Nucleus accumbens (tissue), 56 donors: ENCODE results near the gene DIP2C.

ENCODE experiments used
- DNase-seq, 56 donors: peaks; one replicate each; lab custom pipeline; 2025; lab: John Stamatoyannopoulos, UW

DIP2C gene

DNA sequence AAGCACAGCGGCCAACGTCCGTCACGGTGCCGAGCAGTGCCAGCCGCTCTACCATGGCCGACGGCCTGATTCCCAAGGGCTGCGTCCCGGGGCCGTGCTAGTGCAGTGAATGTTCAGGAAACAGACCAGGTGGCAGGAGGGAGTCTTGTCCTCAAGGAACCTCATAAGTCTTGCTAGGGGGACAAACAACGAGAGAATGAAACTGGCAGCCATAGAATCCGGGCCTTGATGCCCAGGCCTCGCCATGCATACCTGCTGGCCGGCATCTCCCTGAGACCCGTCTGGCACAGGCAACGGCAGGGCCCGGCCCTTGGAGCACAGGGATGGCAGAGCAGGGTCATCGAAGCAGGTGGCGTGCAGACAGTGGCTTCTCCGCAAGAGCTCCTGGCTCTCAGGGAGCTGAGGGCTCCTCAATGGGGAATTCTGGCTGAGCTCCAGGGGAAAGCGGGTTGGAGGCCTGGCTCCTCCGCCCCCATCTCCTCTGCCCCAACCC, 58.8 kb downstream of the DIP2C start:
- DNase-seq, result peak in 6 of 56 donors; percentile 29 to 51 (median 42)

DNA sequence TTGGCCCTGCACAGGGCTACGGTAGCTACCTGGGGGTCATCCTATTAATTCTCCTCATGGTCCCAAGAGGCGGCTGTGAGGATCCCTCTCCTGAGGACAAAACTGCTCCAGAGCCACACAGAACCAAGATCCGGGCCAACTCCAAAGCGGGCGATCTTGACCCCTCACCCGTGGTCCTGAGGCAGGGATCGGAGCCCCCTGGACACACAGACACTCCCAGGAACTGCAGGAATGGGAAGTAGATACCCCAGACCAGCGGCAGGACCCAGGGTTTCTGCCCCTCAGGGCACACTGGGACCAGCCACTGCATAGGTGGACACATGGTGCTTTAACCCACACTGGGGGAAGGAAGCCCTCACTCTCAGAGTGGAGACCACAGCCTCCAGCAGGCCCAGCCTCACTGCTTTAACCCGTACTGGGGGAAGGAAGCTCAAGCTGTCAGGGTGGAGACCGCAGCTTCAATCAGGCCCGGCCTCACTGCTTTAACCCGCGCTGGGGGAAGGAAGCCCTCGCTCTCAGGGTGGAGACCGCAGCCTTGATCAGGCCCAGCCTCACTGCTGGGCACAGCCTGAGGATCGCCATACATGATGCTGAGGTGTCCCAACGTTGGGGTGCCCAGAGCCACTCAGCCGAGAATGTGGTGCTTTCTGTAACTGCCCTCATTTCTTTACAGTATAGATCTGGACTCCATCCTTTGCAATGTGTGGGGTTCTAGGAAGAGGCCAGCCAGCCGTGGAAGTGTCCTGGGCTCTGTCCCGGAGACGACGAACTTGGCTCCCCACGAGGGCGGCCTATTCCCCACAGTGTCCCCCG, 60.1 kb downstream of the DIP2C start:
- DNase-seq, result no peak

DNA sequence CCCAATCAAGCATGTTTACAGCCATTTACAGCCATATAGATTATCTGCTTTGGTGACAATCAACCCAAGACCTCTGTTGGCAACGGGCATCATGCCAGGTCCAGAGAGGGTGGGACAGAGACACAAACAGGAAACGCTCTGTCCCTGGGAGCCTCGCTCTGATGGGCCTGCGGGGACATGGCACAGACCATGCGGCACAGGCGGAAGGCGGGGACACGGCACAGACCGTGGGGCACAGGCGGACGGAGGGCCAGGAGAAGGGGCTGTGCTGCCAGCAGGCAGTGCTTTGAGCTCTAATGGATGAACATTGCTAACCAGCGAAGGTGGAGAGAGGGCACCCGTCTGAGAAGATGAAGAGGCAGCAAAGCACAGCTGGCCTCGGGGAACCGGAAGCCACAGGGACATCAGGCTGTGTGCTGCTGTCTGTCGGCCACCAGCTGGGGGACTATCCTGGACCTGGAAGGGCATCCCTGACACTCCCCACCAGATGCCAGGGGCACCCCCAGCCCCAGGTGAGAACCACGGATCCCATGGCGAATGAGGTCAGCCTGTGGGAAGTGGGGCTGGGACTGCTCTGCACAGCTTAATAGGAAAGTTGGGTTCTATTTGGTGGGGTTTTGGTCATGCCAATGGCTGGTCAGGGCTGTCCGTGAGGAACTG, 61.0 kb downstream of the DIP2C start:
- DNase-seq, result peak in 49 of 56 donors; percentile 39 to 88 (median 75)

DNA sequence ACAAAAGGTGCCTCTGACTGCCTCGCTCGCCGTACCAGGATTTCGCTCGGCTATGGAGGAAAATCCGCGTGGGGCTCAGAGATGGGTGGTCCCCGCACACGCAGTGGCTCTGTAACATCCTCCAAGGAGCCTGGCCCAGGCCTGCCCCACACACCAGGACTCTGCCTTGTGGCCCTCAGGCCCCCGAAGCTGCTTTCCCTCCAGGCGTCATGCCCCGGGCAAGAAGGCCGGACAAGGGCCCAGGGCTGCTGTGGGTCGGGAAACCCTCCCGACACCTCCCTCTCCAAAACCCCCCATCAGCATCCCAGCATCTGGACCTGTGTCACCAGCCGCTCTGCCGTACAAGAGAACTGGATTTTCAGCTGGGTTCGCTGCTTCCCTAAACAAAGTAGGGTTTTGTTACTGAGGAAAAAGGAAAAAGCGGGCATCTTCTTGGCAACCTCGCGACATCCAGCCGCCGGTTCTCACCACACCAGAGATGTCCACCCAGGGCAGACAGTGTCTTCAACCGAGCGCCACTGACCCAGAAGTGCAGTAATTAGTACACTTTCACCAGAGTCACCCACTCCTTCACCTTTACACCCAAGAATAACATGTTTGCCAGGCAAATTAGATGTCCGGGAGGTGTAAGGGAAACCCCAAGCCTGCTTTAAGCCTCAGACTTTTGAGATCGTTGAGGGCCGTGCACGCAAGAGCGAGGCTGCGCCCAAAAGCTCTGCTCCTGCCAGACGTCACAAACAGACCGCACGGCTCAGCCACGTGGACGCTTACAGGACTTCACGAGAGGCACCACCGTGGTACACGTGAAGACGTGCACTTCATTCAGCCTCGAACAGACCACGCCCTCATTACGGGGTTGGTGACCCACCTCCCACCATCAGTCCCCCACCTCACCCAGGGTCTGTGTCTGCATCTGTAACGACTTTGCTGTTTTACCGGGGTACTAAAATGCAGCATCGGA, 62.2 kb downstream of the DIP2C start:
- peak in 18 of 56 donors; percentile 30 to 69 (median 50) for DNase-seq

DNA sequence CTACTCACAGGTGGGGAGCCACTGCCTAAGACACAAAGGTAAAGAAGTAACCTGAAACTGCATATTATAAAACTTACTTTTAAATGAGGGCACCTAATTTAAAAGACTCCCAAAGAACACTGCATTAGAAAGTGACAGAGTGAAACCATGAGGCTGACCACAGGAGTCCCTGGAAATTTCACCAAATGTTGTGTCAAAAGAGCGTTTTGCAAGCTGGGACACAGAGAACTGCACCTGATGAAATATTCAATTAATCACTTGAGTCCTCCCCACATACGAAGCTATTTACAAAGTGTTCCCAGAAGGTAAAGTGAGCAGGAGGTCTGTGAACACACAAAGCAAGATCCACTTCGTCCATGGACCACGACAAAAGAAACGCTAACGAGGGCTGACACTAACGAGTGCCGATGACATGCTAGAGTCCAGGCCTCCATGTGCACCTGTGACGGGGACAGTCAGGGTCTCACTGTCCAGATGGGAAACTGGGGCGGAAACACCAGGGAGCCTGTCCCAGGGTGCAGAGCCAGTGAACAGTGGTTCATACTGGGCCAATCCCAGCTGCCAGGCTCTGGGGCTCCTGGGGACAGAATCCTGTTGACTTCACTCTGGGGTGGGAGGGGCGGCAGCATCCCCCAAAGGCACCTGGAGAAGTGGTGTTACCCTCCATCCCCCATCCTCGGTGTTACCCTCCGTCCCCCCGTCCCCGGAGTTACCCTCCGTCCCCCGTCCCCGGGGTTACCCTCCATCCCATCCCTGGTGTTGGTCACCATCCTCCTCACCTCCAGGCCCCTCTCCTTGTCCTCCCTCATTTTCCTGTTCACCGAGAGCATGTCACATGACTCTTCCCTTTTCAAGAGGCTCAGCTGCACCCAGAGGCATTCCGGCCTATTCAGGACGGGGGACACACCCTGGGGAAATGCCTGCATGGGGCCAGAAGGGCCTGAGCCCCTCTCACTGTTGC, 63.4 kb downstream of the DIP2C start:
- peak in 2 of 56 donors; percentile 39 to 54 for DNase-seq

DNA sequence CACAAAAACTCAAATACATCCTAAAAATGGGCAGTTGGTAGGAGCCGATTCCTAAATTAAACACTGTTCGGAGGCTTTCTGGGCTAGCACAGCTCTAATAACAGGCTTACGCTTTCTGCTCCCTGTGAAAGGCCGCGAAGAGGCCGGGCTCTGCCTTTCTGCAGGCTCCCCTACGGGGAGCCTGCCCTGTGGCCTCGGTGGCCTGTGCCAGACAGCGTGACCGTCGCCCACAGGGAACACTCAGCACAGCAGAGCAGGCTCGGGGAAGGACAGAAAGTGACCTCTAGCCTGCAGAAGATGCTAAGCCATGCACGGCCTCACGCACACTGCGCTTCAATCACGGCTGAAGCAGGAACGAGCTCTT, 64.2 kb downstream of the DIP2C start:
- peak in 35 of 56 donors; percentile 40 to 89 (median 80) for DNase-seq

DNA sequence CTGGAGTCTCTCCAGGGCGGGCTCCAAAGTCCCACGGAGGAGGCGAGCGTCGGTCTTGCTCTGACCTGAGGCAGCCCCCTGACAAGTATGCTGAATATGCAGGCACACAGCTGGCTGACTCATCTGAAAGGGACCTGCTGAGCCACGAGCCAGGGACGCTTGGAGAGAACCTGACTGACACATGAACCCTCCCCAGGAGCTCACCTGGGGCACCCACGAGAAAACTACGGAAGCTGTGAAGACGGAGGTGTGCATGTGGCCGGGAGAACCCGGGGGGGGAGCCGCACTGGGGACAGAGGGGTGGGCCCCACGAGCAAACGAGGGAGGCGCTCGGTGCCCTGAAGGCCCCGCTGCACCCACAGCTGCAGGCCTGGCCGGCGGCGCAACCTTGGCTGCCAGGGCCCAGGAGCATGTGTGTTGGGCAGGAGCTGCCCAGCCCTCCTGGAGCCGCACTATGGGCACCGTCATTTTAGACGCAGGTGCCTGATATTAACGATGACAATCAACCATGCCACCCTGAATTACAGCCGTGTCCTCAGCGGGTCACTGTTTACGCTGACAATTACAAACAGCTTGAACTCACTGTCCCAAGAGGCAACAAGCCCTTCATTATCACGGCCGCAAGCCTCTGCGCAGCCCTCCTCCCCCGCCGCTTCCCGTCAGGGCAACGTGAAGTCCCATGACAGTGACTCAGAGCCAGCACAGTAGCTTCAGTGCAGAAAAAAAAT, 64.7 kb downstream of the DIP2C start:
- peak in 53 of 56 donors; percentile 48 to 93 (median 85) for DNase-seq

DNA sequence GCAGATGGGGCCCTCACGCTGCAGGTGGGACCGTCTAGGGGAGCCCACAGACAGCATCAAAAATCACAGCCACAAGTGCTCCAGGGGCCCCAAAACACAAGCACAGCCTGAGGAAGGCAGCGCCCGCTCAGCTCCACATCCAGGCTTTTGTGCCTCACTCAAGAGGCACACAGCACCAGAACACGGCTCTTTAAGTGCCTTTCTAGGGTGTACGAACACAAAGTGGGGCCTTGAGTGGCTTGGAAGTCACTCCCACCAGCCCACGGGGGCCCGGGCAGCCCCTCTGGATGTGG, 65.2 kb downstream of the DIP2C start:
- peak in 3 of 56 donors; percentile 64 to 69 (median 68) for DNase-seq

DNA sequence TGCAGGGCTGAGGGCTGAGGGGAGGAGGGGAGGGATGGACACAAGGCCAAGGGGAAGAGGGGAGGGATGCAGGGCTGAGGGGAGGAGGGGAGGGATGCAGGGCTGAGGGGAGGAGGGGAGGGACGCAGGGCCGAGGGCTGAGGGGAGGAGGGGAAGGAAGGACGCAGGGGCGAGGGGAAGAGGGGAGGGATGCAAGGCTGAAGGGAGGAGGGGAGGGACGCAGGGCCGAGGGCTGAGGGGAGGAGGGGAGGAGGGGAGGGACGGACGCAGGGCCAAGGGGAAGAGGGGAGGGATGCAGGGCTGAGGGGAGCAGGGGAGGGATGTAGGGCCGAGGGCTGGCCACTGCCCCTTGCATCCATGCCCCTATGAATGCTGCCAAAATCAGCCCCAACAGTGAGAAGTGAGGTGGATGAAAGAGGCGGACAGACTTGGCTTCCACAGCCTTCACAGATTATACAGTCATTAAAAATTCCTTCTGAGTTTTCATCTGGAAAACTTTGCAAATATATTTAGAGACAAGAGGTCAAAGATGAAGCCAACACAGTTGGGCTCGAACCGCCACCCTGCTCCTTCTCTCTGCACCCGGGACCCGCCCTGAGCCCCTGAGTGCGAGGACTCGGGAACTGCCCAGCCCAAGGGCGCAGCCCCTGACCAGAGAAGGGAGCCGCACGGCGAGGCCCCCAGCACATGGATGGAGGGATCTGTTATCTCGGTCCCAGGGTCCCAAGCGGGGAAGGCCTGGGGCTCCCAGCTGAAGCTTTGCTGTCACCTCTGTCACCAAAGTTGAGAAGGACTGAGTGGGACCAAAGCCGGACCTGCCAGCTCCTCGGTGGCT, 65.8 kb downstream of the DIP2C start:
- DNase-seq, result peak in 7 of 56 donors; percentile 48 to 80 (median 67)

DNA sequence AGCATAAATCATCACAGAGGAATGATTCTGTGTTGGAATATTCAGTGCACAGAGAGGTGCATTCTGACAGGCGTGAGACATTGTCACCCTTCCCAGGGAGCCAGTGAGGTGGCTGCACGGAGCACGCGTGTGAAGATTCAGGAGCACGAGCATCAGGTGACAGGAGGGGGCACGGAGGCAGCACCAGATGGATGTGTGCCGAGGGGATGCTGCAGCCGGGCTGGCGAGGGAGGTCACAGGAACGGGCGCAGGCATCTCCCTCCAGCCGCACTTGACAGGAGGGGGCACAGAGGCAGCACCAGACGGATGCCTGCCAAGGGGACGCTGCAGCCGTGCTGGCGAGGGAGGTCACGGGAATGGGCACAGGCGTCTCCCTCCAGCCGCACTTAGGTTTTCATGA, 66.5 kb downstream of the DIP2C start:
- peak in 33 of 56 donors; percentile 25 to 80 (median 55) for DNase-seq

DNA sequence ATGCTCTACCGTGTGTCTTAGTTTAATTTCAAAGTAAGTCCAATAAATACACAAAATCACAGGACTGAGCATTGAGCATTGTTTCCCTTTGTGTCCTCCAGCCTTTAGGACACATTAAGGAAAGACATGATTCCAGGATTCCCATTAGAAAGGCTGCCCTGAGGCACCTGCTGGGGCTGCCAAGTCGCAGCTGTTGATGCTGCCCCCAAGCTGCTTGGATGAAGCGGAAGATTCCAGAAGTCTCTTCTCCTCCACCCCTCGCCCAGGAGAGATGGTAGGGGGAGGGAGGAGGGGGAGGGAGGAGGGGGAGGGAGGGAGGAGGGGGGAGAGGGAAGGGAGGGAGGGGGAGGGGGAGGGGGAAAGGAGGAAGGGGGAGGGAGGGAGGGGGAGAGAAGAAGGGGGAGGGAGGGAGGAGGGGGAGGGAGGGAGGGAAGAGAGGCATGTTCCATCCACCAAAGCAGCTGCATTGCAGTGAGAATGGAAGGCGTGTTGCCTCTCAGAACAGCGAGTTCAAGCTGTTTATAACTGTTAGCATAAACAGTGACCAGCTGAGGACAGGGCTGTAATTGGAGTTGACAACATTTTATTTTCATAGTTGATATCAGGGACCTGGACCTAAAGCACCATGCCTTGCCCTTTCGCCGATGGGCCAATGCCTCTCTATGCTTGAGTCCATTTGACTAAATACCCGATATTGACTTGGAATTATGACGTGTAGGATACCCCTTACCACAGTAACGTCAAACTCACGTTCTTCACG, 67.3 kb downstream of the DIP2C start:
- DNase-seq, result peak in 21 of 56 donors; percentile 28 to 71 (median 46)

DNA sequence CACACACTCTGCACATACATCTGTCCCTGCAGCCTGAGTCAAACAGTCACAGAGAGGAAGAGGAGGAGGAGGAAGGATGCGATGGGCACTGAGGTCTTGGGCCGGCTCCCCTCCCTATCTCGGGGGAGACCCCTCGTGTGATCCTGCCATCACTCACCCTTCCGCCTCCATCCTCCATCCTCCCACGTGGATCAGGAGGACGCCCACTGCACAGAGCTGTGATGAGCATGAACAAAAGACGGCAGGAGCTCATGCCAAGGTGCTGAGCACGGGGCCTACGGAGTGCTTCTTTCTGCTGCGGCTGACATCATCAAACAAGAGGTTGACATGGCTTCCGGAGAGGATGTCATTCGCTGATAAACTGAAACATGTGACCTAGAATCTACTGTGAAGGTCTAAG, 68.0 kb downstream of the DIP2C start:
- peak in 16 of 56 donors; percentile 27 to 63 (median 40) for DNase-seq

DNA sequence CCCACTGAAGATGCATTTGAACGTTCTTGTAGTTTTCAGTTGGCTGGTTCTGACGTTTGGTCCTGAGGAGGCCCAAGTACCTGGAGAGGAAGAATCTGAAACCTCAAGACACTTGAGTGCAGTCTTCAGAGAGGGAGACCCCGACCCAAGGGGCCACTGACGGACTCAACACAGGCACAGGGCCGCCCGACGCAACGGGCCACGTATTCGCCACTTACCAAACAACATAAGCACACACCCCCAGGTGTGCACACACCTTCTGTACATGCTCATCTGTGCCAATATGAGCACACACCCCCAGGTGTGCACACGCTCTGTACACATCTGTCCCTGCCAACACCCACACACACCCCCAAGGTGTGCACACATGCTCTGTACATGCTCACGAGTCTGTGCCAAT, 68.5 kb downstream of the DIP2C start:
- no peak for DNase-seq

DNA sequence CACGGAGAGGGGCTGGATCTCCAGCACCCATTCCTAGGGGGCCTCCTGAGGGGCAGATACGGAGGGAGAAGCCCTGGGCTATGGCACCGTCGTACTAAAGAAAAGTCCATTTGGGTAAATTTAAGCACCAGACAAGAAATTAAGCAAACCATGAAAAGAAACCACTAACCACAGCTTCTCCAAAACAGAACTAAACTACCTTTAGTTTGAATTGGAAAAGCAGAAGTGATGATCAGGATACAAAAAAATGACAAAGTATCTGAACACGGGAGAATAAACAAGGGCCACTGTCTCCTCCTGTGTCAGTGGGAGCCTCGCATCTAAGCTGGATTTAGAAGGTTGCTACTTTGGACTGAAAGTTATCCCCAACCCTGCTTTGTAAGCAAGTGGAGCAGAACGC, 69.1 kb downstream of the DIP2C start:
- DNase-seq, result no peak

DNA sequence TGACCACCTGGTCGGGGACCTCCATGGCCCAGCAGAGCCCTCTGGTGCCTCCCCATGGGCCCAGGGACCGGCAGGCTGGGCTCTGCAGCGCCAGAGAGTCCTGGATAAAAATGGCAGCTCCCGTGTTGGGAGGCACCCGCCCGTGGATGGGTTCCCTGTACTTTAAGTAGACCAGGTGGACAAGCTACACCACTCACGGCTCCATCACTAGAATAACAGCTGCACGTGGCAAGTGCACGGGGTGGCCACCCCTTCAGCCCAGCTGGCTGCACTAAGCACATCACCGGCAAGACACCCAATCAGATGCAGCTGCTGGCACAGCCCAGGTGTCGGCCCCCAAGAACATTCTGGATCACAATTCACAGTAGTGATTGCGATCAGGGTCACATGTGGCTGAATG, 69.8 kb downstream of the DIP2C start:
- DNase-seq, result peak in 7 of 56 donors; percentile 24 to 76 (median 40)

DNA sequence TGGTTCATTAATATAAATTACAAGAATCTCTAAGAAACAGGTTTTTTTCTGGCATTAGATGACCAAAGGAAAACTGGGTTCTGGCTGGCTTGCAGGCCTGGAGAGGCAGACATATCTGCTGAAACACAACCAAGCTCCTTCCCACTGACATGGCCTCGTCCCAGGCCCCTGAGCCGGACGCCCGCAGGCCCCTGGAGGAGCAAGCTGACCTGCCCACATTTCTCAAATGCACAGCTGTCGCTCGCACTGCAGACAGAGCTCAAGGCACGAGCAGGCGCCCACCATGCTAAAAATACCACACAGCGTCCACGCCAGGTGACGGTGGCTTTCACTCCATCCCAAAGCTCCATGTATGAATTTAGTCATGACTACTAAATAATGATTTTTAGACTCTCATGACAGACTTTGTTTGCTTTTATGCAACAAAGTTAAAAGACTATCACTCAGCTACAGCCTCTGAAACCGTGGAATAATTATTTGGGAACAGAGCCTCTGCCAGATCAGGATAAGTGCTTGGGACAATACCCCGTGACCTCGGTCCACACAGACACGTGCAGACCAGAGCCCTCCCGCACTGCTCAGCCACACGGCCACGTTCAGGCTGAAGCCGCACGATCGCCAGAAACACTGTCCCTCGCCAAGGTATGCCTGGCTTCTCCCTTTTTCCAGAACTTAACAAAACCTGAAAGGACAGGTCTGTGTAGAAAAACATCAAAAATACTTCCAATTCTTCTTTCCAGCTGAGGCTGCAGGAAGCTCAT, 71.1 kb downstream of the DIP2C start:
- DNase-seq, result peak in 1 of 56 donors; percentile 25
